PC-9 (cell line): Measurements from ENCODE around the gene BCL11B. TPM values are rescaled to one million over a fixed set of nuclear protein-coding genes. Genes with fewer than 3 reads are reported as not detected.

Experiments
- BruUV-seq: library from RNA; stranded (reverse); fragments of 400-500 nt; replicated peaks from 2 replicates; lab custom pipeline; 2021; lab: Mats Ljungman, UMichigan
- CTCF ChIA-PET: fragments of 300-600 bp; sonication (Branson Sonifier 250); formaldehyde crosslinking; loops from one replicate; lab custom pipeline; 2022; ENCODE audit warnings: antibody characterized with exemption; lab: Charles Lee
- POLR2A ChIA-PET: fragments of 300-600 bp; sonication (Branson Sonifier 250); formaldehyde crosslinking; loops from one replicate; lab custom pipeline; 2022; ENCODE audit warnings: antibody characterized with exemption; ENCODE audit not compliant: unreplicated experiment; lab: Charles Lee
- DNase-seq, 2 experiments: peaks; one replicate each; pipeline versions ENCODE4 v3.0.0 to v3.0.0-alpha.2; 2015 to 2022; ENCODE audit warnings: mixed read lengths in 1 of 2
- H2AFZ ChIP-seq: fragments of 200-600 bp; sonication (generic); 2 replicates; pipeline ENCODE4 v1.8.1; 2017; ENCODE audit warnings: antibody characterized with exemption
- H3F3A ChIP-seq: fragments of 200-600 bp; sonication (generic); 2 replicates; pipeline ENCODE4 v1.8.1; 2017; ENCODE audit warnings: antibody characterized with exemption, mild to moderate bottlenecking, low read depth; ENCODE audit not compliant: insufficient read depth
- H3K27ac ChIP-seq: fragments of 200-600 bp; sonication (generic); 2 replicates; pipeline ENCODE4 v1.6.1; 2016; ENCODE audit warnings: mixed run types
- H3K27me3 ChIP-seq: fragments of 200-600 bp; sonication (generic); 2 replicates; pipeline ENCODE4 v1.6.1; 2016; ENCODE audit warnings: low read depth, mixed run types; ENCODE audit not compliant: insufficient read depth
- H3K36me3 ChIP-seq: fragments of 200-600 bp; sonication (generic); 2 replicates; pipeline ENCODE4 v1.6.1; 2016; ENCODE audit warnings: low read depth, mixed run types
- H3K4me1 ChIP-seq: fragments of 200-600 bp; sonication (generic); replicated peaks from 2 replicates; pipeline ENCODE4 v1.6.1; 2016; ENCODE audit warnings: mixed run types; ENCODE audit not compliant: insufficient read depth
- H3K4me2 ChIP-seq: fragments of 200-600 bp; sonication (generic); 2 replicates; pipeline ENCODE4 v1.6.1; 2017; ENCODE audit warnings: mixed run types
- H3K4me3 ChIP-seq: fragments of 200-600 bp; sonication (generic); 2 replicates; pipeline ENCODE4 v1.6.1; 2016; ENCODE audit warnings: mixed run types
- H3K79me2 ChIP-seq: fragments of 200-600 bp; sonication (generic); 2 replicates; pipeline ENCODE4 v1.6.1; 2017; ENCODE audit warnings: low read depth, mixed run types
- H3K9me2 ChIP-seq: fragments of 200-600 bp; sonication (generic); 2 replicates; pipeline ENCODE4 v1.8.1; 2017; ENCODE audit warnings: mild to moderate bottlenecking; ENCODE audit not compliant: insufficient read depth
- H3K9me3 ChIP-seq: fragments of 200-600 bp; sonication (generic); 2 replicates; pipeline ENCODE4 v1.8.1; 2016; ENCODE audit warnings: low read depth; ENCODE audit not compliant: insufficient read depth
- H4K20me1 ChIP-seq: fragments of 200-600 bp; sonication (generic); 2 replicates; pipeline ENCODE4 v1.8.1; 2017; ENCODE audit not compliant: insufficient read depth
- CTCF ChIP-seq: fragments of 200-600 bp; sonication (generic); conservative IDR thresholded peaks from 2 replicates; pipeline ENCODE4 v1.6.1; 2017; ENCODE audit warnings: mixed run types, antibody characterized with exemption, mild to moderate bottlenecking, moderate library complexity
- EZH2 ChIP-seq: fragments of 200-600 bp; sonication (generic); IDR thresholded peaks from 2 replicates; pipeline ENCODE4 v1.8.0; 2017; ENCODE audit warnings: antibody characterized with exemption, low read depth
- intact Hi-C: fragments of 100-400 bp; cut with micrococcal nuclease; formaldehyde crosslinking; loops from one replicate; pipeline ENCODE4 v1.10.0; 2022; ENCODE audit not compliant: unreplicated experiment
- total RNA-seq: library from RNA; stranded (reverse); gene quantifications from 2 replicates; pipeline ENCODE4 v1.2.3, GENCODE V29; 2021

BCL11B gene
- total RNA-seq, 1 experiment from 2014 or later: not detected

DNA sequence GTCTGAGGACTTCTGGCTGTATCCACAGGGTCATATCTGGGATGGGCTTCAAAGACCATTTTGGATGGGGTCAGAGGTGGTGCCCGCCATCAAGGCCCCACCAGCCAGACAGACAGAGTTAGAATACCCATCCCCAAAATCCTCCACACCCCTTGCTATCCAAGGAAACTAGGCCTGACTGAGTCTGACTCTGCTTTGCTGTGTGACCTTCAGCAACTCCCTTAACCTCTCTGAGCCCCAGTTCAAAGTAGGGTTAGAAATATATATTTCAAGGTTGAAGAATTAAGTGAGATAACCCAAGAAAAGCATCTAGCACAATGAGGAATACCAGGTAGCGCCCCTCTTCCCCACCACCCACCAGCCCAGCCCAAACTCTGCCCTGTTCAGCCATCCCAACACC lies 20.3 kb downstream of the BCL11B start:
- H3K4me1 ChIP-seq: no peaks in the 10 kb centered on the region
- POLR2A ChIA-PET: no interaction called here
- no peaks in the 10 kb centered on the region for H3K9me2 ChIP-seq
- H2AFZ ChIP-seq: no peak overlapping the region
- no peak overlapping the region for H3K4me3 ChIP-seq
- DNase-seq: no peak
- no TSS peak for BruUV-seq
- TF ChIP-seq CTCF (no peak), EZH2 (no peak)
- no peaks in the 10 kb centered on the region for H3F3A ChIP-seq
- intact Hi-C loops: no loop called here
- no peaks in the 10 kb centered on the region for H3K36me3 ChIP-seq
- no peaks in the 10 kb centered on the region for H3K79me2 ChIP-seq
- no peaks in the 10 kb centered on the region for H3K9me3 ChIP-seq
- no peaks in the 10 kb centered on the region for H4K20me1 ChIP-seq
- H3K27ac ChIP-seq: no peak overlapping the region
- H3K4me2 ChIP-seq: no peak overlapping the region
- CTCF ChIA-PET: no interaction called here
- H3K27me3 ChIP-seq: peaks cover 39% of the 10 kb centered on the region

GRCh38 chr14:99250636-99251208 lies 21.3 kb downstream of the BCL11B start:
- Histone ChIP-seq H3K9me3 (no peaks in the 10 kb centered on the region), H3K27ac (no peak overlapping the region), H3K4me3 (no peak overlapping the region), H2AFZ (no peak overlapping the region), H3K4me2 (no peak overlapping the region), H3K36me3 (no peaks in the 10 kb centered on the region), H3K9me2 (no peaks in the 10 kb centered on the region), H3K4me1 (no peaks in the 10 kb centered on the region), H3K79me2 (no peaks in the 10 kb centered on the region), H4K20me1 (no peaks in the 10 kb centered on the region), H3K27me3 (peaks cover 33% of the 10 kb centered on the region), H3F3A (no peaks in the 10 kb centered on the region)
- no peak for DNase-seq
- CTCF ChIA-PET: no interaction called here
- POLR2A ChIA-PET: no interaction called here
- intact Hi-C loops: no loop called here
- BruUV-seq: no TSS peak
- TF ChIP-seq EZH2: no peak

GRCh38 chr14:99249389-99249788 lies 22.6 kb downstream of the BCL11B start:
- TF ChIP-seq CTCF (no peak), EZH2 (no peak)
- Histone ChIP-seq H3K4me1 (no peaks in the 10 kb centered on the region), H3F3A (no peaks in the 10 kb centered on the region), H3K9me2 (no peaks in the 10 kb centered on the region), H3K79me2 (no peaks in the 10 kb centered on the region), H3K27ac (no peak overlapping the region), H4K20me1 (no peaks in the 10 kb centered on the region), H3K9me3 (no peaks in the 10 kb centered on the region), H3K4me3 (no peak overlapping the region), H3K4me2 (no peak overlapping the region), H3K27me3 (peaks cover 38% of the 10 kb centered on the region), H3K36me3 (no peaks in the 10 kb centered on the region), H2AFZ (no peak overlapping the region)
- ChIA-PET CTCF (no interaction called here), POLR2A (no interaction called here)
- DNase-seq: no peak
- intact Hi-C loops: no loop called here
- BruUV-seq: no TSS peak

DNA sequence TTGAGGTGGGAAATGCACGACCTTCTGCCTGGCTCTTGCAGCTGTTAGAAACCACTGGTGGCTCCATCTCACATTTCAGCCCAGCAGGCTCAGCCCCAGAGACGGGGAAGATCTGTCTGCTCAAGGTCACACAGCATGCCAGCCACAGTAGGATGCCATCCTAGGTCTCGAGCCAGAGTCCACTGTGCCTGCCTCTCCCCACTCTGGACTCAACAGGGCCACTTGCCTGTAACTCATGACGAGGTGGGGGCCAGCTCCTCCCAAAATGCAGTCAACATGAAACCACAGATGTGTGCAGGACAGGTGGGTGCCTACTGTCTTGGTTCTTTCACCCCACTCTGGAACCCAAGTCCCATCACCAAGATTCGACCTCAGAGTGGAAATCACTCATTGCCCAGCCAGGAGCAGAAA lies 23.2 kb downstream of the BCL11B start:
- intact Hi-C loops: no loop called here
- Histone ChIP-seq H3K27ac (no peak overlapping the region), H3K36me3 (no peaks in the 10 kb centered on the region), H3F3A (no peaks in the 10 kb centered on the region), H3K9me2 (no peaks in the 10 kb centered on the region), H3K4me3 (no peak overlapping the region), H3K4me2 (no peak overlapping the region), H3K27me3 (peaks cover 37% of the 10 kb centered on the region), H3K79me2 (no peaks in the 10 kb centered on the region), H2AFZ (no peak overlapping the region), H4K20me1 (no peaks in the 10 kb centered on the region), H3K9me3 (no peaks in the 10 kb centered on the region), H3K4me1 (no peaks in the 10 kb centered on the region)
- POLR2A ChIA-PET: no interaction called here
- no TSS peak for BruUV-seq
- no peak for DNase-seq
- no peak for TF ChIP-seq EZH2
- TF ChIP-seq CTCF: no peak
- CTCF ChIA-PET: no interaction called here
